ENCODE results near the gene DBI.
"Not testable (repeated sequence)": the region's sequence is repeated elsewhere in the genome, so short reads cannot be mapped to it uniquely, and the experiment has no call there.

DBI gene

DNA sequence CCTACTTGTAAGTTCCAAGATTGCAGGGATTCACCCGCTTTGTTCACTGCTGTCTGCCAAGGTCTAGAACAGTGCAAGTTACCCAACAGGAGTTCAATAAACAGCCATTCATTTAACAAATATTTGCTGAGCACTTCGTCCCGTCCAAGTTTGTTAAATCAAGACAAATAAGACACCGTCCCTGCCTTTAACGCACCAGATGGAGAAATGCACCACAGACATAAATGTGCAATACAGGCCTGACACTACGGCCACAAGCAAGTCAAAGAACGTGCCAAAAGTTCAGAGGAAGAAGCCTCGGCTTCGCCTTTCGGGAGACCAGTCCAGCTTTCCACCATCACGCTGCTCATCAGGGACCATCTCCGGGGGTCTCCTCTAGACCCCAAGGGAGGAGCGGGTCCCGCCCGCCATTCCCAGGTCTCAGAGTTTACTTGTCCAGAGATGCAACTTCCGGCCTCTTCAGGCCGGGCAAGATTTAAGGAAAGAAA is 572 bp upstream of the DBI start:
- DNase-seq = no peak

DNA sequence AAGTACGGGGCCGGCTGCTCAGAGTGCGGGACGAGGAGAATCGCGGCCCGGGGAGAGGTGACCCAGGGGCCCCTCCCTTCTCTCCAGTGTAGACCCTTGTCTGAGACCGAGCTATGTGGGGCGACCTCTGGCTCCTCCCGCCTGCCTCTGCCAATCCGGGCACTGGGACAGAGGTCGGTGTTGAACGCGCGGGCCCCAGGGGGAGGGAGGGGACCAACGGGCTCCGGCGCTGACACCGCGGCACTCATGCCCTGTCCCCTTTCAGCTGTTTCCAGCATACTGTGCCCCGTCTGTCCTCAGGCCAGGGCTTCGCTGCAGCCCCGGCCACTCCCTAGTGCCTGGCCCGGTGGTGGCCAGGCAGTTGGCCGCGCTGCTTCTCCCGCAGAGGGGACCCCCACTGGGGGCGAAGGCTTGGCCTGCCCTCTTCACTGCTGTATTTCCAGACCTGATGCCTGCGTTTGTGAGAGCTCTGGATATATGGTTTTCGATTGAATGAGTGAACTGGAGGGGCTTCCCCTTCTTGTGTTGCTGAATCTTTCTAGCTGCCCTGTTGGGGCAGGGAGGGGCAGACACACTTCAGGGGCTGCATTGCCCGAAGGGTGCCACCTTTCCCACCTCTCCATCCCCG is 809 bp downstream of the DBI start:
- DNase-seq = peak; percentile 17

DNA sequence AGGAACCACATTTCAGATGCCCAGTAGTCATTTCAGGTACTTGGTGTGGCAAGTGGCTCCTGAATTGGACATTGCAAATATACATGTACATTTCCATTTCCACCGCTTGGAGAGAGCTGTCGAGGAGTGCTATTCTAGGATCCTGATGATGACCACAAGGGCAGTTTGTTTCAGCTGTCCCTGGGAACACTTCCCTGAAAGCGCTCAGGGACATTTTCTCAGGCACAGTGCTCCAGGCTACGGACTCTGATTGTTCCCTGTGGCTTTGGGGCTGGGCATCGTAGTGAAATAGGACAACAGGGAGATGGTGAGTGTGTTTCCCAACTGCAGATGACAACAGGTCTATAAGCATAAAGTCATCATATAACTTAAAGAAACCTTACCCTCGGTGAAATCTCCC is 3.1 kb downstream of the DBI start:
- DNase-seq = no peak

DNA sequence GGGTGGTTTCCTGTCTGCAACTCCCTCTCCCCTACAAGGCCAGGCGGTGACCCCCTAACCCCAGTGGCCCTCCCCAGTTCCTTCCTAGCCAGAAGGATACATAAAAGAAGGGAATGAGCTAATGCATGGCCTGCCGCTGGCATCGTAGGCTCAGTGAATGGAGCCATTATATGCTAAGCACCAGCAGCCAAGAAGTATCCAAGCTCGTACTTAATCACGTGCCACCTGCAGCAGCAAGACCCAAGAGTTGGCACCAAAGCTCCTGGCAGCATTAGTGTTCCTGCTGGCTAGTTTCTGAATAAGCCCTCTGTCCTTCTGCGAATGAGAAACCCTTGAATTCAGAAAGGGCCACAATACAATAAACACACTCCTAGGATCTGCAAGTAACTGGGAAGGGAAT is 4.3 kb downstream of the DBI start:
- DNase-seq = no peak

- no peak for DNase-seq
Observed at GRCh38 chr2:119372778-119373568, 6.2 kb downstream of the DBI start.

GRCh38 chr2:119373907-119374745 is 7.3 kb downstream of the DBI start:
- not testable (repeated sequence) for DNase-seq

DNA sequence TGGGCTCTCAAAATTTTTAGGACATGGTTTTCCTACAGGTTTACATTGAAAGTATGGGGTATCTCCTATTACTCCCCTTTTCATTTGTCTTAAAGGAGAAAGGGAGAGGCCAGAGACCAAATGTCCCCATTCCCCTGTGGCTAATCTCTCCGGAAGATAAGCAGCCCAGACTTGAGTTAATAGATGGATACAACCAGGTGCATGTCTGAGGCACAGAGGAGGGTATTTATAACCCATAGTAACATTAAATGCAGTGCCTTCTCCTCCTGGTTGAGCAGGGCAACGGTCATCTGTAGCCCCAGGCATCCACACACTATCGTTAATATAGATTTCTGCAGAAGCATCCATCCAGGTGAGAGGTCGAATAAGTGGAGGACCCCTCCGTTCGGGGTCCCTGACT is 9.6 kb downstream of the DBI start:
- not testable (repeated sequence) for DNase-seq

GRCh38 chr2:119376810-119377209 is 10.0 kb downstream of the DBI start:
- DNase-seq = no peak

DNA sequence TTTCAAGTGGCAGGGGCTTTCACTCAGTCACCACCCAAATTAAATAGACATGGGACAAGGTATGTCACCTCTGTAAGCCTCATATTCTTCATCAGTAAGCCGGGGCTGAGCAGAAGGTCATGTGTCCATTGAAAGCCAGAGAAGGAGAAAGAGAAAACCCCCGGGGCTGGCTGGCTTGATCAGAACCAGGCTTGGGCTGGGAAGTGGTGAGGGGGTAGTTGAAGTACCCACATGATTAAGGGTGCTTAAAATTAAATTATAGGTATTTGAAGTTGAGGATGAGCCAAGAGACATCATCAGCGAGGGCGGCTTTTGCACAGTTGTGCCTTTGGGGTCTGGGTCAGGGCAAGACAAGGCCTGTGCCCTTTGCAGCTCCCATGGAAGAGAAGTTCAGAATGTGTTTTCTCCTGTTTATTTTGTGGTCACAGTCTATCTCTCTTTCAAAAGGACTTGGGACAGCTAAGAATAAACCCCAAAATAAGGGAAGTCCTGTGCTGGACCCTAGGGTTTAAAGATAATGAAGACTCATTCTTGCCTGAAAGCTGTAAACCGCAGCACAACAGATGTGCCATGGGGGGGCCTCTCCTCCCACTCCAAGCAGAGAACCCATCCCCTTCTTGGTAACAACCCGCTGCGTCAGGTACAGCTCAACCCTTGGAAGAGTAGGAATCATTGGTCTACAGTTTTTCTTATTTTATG is 10.7 kb downstream of the DBI start:
- no peak for DNase-seq

GRCh38 chr2:119377993-119378345 is 11.2 kb downstream of the DBI start:
- no peak for DNase-seq

DNA sequence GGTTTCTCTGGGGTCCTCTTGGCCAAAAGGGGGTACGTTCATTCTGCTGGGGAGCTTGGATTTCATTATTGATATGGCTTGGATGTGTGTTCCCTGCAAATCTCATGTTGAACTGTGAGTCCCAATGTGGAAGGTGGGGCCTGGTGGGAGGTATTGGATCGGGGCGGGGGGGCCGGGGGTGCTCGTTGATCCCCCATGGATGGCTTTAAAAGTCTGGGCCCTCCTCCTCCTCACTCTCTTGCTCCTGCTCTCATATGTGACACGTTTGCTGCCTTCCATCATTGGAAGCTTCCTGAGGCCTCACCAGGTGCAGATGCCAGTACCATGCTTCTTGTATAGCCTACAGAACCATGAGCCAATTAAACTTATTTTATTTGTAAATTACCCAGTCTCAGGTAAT is 11.8 kb downstream of the DBI start:
- no peak for DNase-seq

DNA sequence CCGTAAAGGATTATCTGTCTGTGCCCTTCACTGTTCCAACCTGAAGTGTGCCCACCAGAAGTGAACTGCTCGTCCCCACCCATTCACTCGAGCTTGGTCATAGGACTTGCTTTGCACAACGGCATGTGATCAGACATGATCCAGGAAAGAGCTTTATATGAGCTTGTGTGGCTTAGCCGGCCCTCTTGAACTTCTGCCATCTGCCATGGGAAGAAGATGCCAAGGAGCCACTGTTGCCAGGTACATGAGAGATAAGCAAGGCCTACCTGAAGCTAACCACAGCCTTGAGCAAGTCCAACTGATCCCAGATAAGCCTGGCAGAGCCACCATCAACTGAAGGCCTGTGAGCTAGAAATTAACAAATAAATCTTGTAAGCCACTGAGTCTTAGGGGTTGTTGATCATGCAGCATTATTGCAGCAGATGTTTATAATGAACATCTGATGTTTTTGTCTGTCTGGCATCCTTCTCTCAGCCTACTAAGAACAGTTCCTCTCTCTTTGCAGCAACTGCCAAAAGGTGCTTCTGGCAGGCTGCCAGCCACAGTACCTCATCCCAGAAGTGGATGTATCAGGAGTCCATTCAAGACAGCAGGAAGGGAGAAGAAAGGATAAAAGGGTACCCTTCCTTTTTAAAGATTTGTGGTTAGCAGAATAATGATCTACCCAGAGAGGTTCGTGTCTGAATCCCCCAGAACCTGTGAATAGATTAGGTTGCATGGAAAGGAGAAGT is 16.8 kb downstream of the DBI start:
- no peak for DNase-seq

DNA sequence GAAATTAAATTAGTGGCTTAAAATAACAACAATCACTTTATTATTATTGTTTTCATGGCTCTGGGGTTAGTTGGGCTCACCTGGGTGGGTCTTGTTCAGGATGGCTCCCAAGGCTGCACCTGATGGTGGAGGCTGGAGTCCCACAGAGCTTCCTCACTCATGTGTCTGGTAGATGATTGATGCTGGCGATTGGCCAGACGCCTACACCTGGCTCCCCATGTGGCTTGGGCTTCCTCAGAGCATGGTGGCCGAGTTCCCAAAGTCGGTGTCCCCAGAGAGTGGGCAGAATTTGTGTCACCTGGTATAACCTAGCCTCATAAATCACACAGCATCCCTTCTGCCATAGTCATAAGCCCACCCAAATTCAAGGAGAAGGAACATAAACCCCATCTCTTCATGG is 18.2 kb downstream of the DBI start:
- no peak for DNase-seq

DNA sequence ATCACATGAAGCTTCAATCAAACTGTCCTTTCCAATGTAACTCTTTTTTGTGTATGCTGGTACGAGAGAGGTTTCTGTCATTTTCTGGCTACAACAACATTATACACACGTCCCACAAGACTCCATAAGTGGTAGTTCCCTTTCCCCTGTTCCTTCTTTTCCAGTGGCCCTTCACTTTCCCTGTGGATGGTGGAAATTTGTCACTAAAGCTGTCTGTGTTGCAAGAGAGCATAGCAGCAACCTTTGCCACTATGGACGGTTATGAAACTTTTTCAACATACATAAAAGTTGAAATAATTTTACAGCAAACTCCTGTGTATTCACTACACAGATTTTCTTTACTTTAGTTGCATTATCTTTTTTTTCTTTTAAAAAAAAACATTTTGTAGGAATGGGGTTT is 18.7 kb downstream of the DBI start:
- no peak for DNase-seq

- DNase-seq = no peak
Observed at GRCh38 chr2:119387381-119388129, 20.8 kb downstream of the DBI start.

DNA sequence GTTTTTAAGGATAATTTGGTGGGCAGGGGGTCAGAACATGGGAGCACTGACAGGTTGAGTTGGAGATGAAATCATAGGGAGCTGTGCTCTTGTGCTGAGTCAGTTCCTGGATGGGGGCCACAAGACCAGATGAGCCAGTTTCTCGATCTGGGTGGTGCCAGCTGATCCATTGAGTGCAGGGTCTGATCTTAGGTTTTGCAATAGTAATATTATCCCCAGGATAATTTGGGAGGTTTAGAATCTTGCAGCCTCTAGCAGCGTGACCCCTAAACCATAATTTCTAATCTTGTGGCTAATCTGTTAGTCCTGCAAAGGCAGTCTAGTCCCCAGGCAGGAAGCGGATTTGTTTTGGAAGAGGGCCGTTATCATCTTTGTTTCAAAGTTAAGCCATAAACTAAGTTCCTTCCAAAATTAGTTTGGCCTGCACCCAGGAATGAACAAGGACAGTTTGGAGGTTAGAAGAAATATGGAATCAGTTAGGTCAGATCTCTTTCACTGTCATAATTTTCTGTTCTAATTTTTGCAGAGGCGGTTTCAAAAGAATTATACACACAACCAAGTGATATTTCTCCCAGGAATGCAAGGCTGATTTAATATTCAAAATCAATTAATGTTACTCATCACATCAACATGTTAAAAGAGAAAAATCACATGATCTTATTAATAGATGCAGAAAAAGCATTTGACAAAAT is 23.0 kb downstream of the DBI start:
- no peak for DNase-seq

DNA sequence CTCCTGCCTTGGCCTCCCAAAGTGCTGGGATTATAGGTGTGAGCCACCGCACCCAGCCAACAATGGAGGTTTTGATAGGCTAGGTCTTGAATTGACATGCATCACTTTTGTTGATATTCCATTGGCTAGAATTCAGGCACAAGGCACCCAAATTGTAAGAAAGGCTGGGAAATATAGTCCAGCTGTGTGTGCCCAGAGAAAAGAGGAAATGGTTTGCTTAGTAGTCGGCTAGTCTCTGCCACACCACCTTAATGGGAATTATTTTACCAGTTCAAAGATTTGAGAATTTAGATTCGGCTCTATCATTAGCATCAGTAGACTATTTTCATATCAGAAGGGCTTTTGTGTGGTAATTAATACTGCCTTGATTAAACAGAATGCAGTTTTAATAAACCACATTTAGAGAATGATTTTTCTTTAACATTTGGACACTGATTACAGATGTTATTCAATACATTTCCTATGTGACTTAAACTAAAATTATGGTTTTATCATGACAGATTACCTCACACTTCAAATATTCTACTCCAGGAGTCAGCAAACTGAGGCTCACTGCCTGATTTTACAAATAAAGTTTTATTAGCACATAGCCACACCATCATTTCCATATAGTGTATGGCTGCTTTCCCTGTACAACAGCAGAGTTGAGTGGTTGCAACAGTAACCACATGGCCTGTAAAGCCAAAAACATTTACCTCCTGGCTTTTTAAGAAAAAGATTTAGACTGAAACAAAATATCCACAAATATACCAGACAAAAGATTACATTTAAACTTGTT is 27.4 kb downstream of the DBI start:
- no peak for DNase-seq

DNA sequence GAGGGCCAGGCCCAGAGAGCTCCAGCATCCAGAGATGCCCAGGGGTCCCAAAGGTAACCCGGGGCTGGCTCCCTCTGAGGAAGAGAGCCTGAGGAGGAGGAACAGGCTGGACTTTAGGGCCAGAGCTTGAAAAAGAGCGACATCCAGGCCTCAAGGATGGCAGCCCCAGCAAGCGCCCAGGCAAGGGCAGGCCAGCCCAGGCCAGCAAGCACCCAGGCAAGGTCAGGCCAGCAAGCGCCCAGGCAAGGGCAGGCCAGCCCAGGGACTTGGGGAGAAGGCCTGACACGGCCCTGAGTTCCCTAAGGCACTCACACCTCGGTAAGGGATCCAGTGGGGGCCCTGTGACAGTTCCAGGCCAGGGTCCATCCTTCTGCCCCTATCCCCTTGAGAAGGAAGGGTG is 30.4 kb downstream of the DBI start:
- DNase-seq = no peak

GRCh38 chr2:119402106-119402505 is 35.3 kb downstream of the DBI start:
- DNase-seq = no peak

All from COR-L47 (cell line).